Panc1 (cell line): Measurements from ENCODE around the gene PRAC1. TPM values are rescaled to one million over a fixed set of nuclear protein-coding genes. Genes with fewer than 3 reads are reported as not detected.
A peak's percentile ranks its signal among the peaks of the same experiment; 100 is the strongest.

Source experiments
- ATAC-seq: fragments of 200-7000 bp; cut with Tn5 transposase; 2 replicates; pipeline ENCODE4 v1.9.1; 2020; ENCODE audit warnings: mild to moderate bottlenecking, moderate library complexity
- BruUV-seq: library from RNA; stranded (reverse); fragments of 400-500 nt; replicated peaks from 2 replicates; lab custom pipeline; 2021; lab: Mats Ljungman, UMichigan
- CTCF ChIA-PET: fragments of 300-600 bp; sonication (Branson Sonifier 250); formaldehyde crosslinking; loops from one replicate; lab custom pipeline; 2022; ENCODE audit warnings: antibody characterized with exemption; lab: Charles Lee
- POLR2A ChIA-PET: fragments of 300-600 bp; sonication (Branson Sonifier 250); formaldehyde crosslinking; loops from one replicate; lab custom pipeline; 2022; ENCODE audit warnings: antibody characterized with exemption; lab: Charles Lee
- DNase-seq: peaks from one replicate; pipeline ENCODE4 v3.0.0-alpha.2; 2010; ENCODE audit warnings: low read depth, low spot score
- H3K27ac ChIP-seq: 2 replicates; pipeline ENCODE4 v1.5.1; 2011; ENCODE audit warnings: mild to moderate bottlenecking, low read length, inconsistent platforms
- H3K27me3 ChIP-seq: fragments of 200-500 bp; sonication (Bioruptor generic); 2 replicates; pipeline ENCODE4 v1.6.0; 2014; ENCODE audit warnings: low read length, inconsistent platforms; ENCODE audit not compliant: control insufficient read depth, insufficient read depth
- H3K36me3 ChIP-seq: fragments of 200-500 bp; sonication (Bioruptor generic); 2 replicates; pipeline ENCODE4 v1.5.1; 2014; ENCODE audit warnings: inconsistent platforms, mild to moderate bottlenecking, low read length, moderate library complexity; ENCODE audit not compliant: control insufficient read depth, insufficient read depth
- H3K4me1 ChIP-seq: 2 replicates; pipeline ENCODE4 v1.5.1; 2011; ENCODE audit warnings: inconsistent platforms, mild to moderate bottlenecking, low read length, moderate library complexity; ENCODE audit not compliant: control insufficient read depth, insufficient read depth
- H3K4me3 ChIP-seq, 2 experiments: 2 replicates each; pipeline ENCODE4 v1.5.1; 2011 to 2012; ENCODE audit warnings: low read depth in 2 of 2, low read length in 2 of 2, mild to moderate bottlenecking in 2 of 2, inconsistent platforms in 1 of 2, moderate library complexity in 1 of 2
- H3K9me3 ChIP-seq: fragments of 200-500 bp; sonication (Bioruptor generic); 2 replicates; pipeline ENCODE4 v1.5.1; 2014; ENCODE audit warnings: low read depth, mild to moderate bottlenecking, inconsistent platforms, low read length, moderate library complexity; ENCODE audit not compliant: control insufficient read depth, insufficient read depth
- POLR2AphosphoS5 ChIP-seq: IDR thresholded peaks from 2 replicates; pipeline ENCODE4 v1.6.1; 2012; ENCODE audit warnings: mild to moderate bottlenecking, low read depth, low read length, moderate library complexity
- REST ChIP-seq, 2 experiments: IDR thresholded peaks; 2 replicates each; pipeline ENCODE4 v1.6.1; 2011 to 2012; ENCODE audit warnings: low read depth in 2 of 2, control low read depth in 1 of 2, low read length in 1 of 2, mild to moderate bottlenecking in 1 of 2, moderate library complexity in 1 of 2; ENCODE audit not compliant: insufficient read depth in 1 of 2
- SIN3A ChIP-seq: IDR thresholded peaks from 2 replicates; pipeline ENCODE4 v1.6.1; 2012; ENCODE audit warnings: low read depth, mild to moderate bottlenecking, low read length, moderate library complexity, borderline replicate concordance; ENCODE audit not compliant: insufficient read depth
- TCF7L2 ChIP-seq: IDR thresholded peaks from 2 replicates; pipeline ENCODE4 v1.6.1; 2011; ENCODE audit warnings: mild to moderate bottlenecking, low read depth, low read length, inconsistent platforms
- in situ Hi-C: cut with HindIII; loops from 2 replicates; pipeline ENCODE4 v1.10.0; 2016; ENCODE audit warnings: low sequenced_read_pairs, low pct_unique_long_range_greater_than_20kb
- intact Hi-C: fragments of 100-400 bp; cut with micrococcal nuclease; formaldehyde crosslinking; loops from one replicate; pipeline ENCODE4 v1.10.0; 2022; ENCODE audit not compliant: unreplicated experiment
- total RNA-seq: library from RNA; stranded (reverse); gene quantifications from one replicate; pipeline ENCODE4 v1.2.1, GENCODE V29; 2021; ENCODE audit not compliant: unreplicated experiment
- TF ChIP-seq, protein P1 (sequence below): fragments of 450-650 bp; IDR thresholded peaks from 2 replicates; pipeline ENCODE4 v1.5.1; 2017; ENCODE audit warnings: mild to moderate bottlenecking

PRAC1 gene
- total RNA-seq, 1 experiment from 2014 or later = not detected

GRCh38 chr17:48751172-48751571 is 28.9 kb upstream of the PRAC1 start:
- H3K4me3 ChIP-seq = no peak overlapping the region
- peak; percentile 63 for ATAC-seq
- no peaks in the 10 kb centered on the region for H3K9me3 ChIP-seq
- no peak overlapping the region for H3K27ac ChIP-seq
- H3K4me1 ChIP-seq = peaks cover 14% of the 10 kb centered on the region
- peaks cover 4% of the 10 kb centered on the region; the same call in 1 of the 2 replicates for H3K27me3 ChIP-seq
- no peaks in the 10 kb centered on the region for H3K36me3 ChIP-seq
- POLR2A ChIA-PET = no interaction called here
- BruUV-seq = no TSS peak
- DNase-seq = no peak
- CTCF ChIA-PET = interaction anchor here (0.7 to 1.8 kb wide), 8 partner anchors 23 to 133 kb away, joined by 3 to 17 read pairs (median 6); partner anchors contain the start of gene HOXB13
- intact Hi-C loops (no loop called here), in situ Hi-C loops (no loop called here)
- TF ChIP-seq SIN3A = no peak

DNA sequence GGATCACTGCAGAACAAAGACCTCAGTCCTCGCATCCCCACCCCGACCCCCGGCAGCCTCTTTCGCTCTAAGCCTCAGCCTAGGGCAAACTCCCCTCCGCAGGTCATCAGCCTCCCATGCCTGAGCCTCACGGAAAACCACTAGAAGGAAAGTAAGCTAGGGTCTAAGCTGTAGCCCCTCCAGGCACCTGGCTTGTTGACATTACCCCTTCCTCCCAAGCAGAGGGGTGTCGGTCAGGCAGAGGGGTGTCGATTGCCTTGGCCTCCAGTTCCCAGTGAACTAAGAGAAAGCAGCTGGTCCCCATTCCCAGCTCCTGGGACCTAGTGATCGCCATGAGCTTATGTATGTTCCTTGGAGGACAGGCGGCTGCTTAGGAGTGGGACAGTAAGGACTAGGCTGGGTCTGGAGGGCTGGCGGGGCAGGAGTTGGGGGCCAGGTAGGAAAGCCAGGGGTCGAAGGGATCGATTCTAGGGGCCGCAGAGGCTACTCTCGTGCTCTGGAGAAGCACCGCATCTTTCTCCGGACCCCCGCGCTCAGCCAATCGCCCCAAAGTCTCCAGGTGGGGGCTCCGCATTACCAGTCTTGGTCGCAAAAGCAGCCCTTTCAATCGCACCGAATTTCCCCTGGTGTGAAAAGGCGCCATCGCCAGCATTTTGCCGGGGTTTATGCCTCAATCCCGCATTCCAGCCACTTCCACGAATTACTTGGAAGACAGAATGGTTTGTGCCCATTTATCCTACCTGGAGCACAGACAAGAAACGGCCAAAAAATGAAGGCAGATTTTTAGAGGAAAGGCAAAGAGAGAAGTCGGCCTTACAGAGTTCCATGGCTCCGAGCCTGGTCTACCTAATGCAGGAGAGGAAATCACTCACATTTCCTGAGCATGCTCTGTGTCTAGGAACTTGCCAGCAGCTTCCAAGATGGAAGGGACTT is 27.6 kb upstream of the PRAC1 start:
- H3K27me3 ChIP-seq = peaks cover 4% of the 10 kb centered on the region; the same call in 1 of the 2 replicates
- H3K4me3 ChIP-seq = no peak overlapping the region
- in situ Hi-C loops (no loop called here), intact Hi-C loops (no loop called here)
- no peaks in the 10 kb centered on the region for H3K9me3 ChIP-seq
- POLR2A ChIA-PET = interaction anchor here (0.5 kb wide), 1 partner anchor 29 kb away, joined by 3 read pairs; no protein-coding TSS in a partner anchor
- DNase-seq (no peak), ATAC-seq (no peak)
- H3K4me1 ChIP-seq = peaks cover 14% of the 10 kb centered on the region
- H3K27ac ChIP-seq = no peak overlapping the region
- TF ChIP-seq SIN3A (no peak), TCF7L2 (no peak), REST (IDR thresholded peaks at IDR 0.05; ENCODE audit: insufficient read depth in 1 of 2, low read depth in 2 of 2, low read length in 1 of 2) (no peak), POLR2AphosphoS5 (no peak)
- TF ChIP-seq, protein P1, sequence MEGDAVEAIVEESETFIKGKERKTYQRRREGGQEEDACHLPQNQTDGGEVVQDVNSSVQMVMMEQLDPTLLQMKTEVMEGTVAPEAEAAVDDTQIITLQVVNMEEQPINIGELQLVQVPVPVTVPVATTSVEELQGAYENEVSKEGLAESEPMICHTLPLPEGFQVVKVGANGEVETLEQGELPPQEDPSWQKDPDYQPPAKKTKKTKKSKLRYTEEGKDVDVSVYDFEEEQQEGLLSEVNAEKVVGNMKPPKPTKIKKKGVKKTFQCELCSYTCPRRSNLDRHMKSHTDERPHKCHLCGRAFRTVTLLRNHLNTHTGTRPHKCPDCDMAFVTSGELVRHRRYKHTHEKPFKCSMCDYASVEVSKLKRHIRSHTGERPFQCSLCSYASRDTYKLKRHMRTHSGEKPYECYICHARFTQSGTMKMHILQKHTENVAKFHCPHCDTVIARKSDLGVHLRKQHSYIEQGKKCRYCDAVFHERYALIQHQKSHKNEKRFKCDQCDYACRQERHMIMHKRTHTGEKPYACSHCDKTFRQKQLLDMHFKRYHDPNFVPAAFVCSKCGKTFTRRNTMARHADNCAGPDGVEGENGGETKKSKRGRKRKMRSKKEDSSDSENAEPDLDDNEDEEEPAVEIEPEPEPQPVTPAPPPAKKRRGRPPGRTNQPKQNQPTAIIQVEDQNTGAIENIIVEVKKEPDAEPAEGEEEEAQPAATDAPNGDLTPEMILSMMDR = no peak
- CTCF ChIA-PET = interaction anchor here (0.5 to 1.8 kb wide), 6 partner anchors 11 to 313 kb away, joined by 3 to 7 read pairs (median 4); no protein-coding TSS in a partner anchor
- no peaks in the 10 kb centered on the region for H3K36me3 ChIP-seq
- BruUV-seq = no TSS peak
